Measurements from ENCODE around the gene PSMB1.
"Not testable (repeated sequence)": the region's sequence is repeated elsewhere in the genome, so short reads cannot be mapped to it uniquely, and the experiment has no call there.

The PSMB1 gene

DNA sequence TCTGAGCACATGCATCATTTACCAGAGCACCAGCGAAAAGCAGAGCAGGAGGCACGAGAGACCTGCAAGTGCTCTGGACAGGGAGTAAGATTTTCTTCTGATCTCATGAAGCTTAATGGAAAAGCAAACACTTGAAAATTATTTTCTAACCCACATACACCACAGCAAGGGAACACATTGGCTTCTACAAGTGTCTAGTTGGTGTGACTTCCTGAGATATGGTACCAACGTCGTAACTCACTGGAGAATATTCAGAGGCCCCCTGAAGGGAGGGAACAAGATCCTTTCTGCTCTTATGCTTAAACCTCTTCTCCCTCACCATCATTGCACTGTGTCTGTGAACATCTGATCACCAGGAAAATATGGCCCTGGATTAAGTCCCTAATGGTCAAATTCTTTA lies 48.6 kb downstream of the PSMB1 start:
- DNase-seq (ENCODE audit: low read depth in 4 of 4, low spot score in 1 of 4) = no peak

DNA sequence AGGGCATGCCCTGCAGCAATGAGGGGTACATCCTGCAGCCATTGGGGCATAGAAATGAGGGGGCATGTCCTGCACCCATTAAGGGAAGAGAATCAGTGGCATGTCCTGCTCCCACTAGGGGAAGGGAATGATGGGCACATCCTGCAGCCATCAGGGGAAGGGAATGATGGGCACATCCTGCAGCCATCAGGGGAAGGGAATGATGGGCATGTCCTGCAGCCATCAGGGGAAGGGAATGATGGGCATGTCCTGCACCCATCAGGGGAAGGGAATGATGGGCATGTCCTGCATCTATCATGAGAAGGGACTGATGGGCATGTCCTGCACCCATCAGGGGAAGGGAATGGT lies 49.7 kb downstream of the PSMB1 start:
- no peak for DNase-seq (ENCODE audit: low read depth in 4 of 4, low spot score in 1 of 4)

DNA sequence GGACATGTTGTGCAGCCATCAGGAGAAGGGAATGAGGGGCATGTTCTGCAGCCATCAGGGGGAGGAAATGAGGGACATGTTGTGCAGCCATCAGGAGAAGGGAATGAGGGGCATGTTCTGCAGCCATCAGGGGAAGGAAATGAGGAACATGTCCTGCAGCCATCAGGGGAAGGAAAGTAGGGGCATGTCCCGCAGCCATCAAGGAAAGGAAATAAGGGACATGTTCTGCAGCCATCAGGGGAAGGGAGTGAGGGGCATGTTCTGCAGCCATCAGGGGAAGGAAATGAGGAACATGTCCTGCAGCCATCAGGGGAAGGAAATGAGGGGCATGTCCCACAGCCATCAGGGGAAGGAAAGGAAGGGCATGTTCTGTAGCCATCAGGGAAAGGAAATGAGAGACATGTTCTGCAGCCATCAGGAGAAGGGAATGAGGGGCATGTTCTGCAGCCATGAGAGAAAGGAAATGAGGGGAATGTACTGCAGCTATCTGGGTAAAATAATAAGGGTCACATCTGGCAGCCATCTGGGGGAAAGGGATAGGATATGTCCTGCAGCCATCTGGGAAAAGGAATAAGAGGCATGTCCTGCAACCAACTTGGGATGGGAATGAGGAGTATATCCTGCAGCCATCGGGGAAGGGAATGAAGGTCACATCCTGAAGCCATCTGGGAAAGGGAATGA lies 50.2 kb downstream of the PSMB1 start:
- not testable (repeated sequence) for DNase-seq (ENCODE audit: low read depth in 4 of 4, low spot score in 1 of 4)

DNA sequence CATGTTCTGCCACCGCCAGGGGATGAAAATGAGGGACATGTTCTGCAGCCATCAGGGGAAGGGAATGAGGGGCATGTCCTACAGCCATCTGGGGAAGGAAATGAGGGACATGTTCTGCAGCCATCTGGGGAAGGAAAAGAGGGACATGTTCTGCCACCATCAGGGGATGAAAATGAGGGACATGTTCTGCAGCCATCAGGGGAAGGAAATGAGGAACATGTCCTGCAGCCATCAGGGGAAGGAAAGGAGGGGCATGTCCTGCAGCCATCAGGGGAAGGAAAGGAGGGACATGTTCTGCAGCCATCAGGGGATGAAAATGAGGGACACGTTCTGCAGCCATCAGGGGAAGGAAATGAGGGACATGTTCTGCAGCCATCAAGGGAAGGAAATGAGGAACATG lies 50.8 kb downstream of the PSMB1 start:
- DNase-seq (ENCODE audit: low read depth in 4 of 4, low spot score in 1 of 4) = not testable (repeated sequence)

DNA sequence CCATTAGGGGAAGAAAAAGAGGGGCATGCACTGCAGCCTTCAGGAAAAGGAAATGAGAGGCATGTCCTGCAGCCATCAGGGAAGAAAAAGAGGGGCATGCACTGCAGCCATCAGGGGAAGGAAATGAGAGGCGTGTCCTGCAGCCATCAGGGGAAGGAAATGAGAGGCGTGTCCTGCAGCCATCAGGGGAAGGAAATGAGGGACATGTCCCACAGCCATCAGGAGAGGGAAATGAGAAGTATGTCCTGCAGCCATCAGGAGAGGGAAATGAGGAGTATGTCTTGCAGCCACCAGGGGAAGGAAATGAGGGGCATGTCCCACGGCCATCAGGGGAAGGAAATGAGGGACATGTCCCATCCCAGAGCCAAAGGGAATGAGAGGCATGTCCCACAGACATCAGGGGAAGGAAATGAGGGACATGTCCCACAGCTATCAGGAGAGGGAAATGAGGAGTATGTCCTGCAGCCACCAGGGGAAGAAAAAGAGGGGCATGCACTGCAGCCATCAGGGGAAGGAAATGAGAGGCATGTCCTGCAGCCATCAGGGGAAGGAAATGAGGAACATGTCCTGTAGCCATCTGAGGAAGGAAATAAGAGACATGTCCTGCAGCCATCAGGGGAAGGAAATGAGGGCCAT lies 52.0 kb downstream of the PSMB1 start:
- no peak for DNase-seq (ENCODE audit: low read depth in 4 of 4, low spot score in 1 of 4)

DNA sequence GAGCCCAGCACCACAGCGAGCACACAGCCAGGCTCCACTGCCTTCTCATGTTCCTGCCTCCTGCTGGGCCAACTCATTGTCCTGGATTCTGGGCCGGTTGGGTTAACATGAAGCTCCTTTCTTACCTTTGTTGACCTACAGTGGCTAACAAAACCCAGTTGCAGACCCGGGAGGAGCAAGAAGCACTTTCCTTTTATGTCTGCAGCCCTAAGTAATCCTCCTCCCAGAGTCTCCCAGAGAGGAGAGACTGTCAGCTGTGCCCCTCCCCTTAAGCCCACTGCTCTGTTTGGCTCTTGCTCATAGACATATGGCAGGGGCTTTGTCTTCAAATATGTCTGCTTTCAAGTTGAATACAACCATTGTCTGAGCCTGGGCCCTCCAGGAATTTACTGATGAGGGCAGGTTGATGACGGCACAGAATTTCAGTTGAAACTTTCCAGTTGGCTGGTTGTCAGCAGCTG lies 55.2 kb downstream of the PSMB1 start:
- no peak for DNase-seq (ENCODE audit: low read depth in 4 of 4, low spot score in 1 of 4)

DNA sequence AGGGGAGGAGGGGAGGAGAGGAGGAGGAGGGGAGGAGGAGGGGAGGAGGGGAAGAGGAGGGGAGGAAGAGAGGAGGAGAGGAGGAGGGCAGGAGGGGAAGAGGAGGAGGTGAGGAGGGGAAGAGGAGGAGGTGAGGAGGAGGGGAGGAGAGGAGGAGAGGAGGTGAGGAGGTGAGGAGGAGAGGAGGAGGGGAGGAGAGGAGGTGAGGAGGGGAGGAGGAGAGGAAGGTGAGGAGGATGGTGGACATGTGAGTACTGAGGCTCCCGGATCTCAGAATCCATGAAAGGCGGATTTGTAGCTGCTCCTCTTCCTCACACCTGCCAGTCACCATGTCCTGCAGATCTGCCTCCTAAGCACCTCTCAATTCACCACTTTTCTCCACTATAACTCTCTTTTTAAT lies 59.8 kb downstream of the PSMB1 start:
- no peak for DNase-seq (ENCODE audit: low read depth in 4 of 4, low spot score in 1 of 4)

DNA sequence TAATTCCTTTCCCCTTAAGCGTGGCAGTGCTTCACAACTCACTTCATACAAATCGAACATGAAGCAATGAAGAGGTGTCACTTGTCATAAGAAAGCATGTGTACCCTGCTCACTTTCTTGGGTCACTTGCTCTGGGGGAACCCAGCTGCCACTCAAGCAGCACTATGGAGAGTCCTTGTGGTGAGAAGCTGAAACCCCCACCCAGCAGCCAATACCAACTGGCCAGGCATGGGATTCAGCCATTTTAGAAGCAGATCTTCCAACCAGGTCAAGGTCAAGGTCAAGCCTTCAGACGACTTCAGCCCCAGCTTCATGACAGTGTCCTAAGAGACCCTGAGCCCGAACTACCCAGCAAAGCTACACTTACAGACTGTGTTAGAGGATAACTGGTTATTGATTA lies 62.8 kb downstream of the PSMB1 start:
- no peak for DNase-seq (ENCODE audit: low read depth in 4 of 4, low spot score in 1 of 4)

DNA sequence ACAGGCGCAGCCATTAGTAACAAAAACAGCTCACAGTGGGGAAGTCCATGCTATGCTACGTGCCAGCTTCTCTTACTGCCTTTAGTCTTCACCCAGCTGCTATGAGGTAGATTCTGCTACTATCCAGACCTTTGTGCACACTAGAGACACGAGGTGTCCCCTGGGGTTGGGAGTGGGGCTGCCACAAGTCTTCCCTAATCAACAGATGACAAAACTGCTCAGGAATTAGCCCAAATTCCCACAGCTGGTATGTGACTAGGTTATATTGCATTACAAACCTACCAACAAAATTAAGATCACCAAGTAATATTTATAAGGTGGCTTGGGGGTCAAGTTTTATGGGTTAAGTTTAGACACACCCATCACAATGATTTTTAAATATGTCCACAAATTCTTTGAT lies 63.3 kb downstream of the PSMB1 start:
- DNase-seq (ENCODE audit: low read depth in 4 of 4, low spot score in 1 of 4) = no peak

DNA sequence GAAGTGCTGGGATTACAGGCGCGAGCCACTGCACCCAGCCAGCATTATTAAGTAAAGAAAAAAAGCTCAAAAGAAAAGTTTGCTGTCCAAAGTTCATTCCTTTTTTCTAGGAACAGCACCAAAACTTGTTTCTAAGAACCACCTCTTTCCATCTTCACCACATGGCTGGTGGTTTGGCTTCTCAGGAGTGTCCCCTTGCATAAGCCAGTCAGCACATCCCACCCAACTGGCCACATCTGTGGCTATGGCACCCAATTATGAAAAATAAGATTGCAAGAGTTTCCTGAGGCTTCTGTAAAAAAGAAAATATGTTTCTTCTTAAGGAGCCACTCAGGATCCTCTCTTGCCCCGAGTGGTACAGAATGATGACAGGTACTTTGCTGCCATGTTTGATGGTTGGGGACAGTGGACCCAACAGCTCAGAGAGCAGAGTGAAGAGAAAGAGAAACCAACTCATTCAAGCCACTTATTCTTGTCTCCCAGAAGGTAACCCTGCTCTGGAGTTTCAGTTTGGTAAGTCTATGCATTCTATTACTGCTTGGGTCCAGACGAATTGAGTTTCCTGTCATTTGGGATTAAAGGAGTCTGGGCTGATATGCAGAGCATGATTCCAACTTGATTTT lies 65.3 kb downstream of the PSMB1 start:
- no peak for DNase-seq (ENCODE audit: low read depth in 4 of 4, low spot score in 1 of 4)

DNA sequence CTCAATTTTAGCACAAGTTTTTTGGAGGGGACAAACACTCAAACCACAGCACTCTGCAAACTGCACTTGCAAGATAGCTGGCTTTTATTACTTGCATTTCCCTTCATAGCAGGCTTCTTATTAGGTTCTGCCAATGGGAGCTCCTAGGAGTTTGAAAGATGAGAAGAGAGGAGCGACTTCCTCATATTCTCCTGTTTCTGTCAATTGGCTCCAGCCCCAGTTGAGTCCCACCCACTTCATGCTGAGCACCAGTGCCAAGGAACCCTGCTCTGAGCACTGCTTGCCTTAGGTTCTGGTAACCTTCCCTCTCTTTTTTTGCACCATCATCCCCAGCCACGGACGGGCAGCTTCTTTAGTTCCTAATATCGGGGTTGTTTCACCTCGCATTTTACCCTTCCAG lies 67.9 kb downstream of the PSMB1 start:
- DNase-seq (ENCODE audit: low read depth in 4 of 4, low spot score in 1 of 4) = no peak

All from stimulated activated CD4-positive, alpha-beta T cell treated with anti-CD3 and anti-CD28 coated beads, Interleukin-1b, Interleukin-23, amount 100 ng/mL, for 24 hours (primary cell).